AG08395 (cell line): Measurements from ENCODE around the gene NAA20.

ENCODE experiments used
- DNase-seq: peaks from one replicate; pipeline ENCODE4 v3.0.0; 2012; ENCODE audit warnings: mixed read lengths, low spot score

NAA20 gene

GRCh38 chr20:20017001-20017843, at the start of gene NAA20:
Gene NAA20, plus strand, starts transcription at chr20:20017362. Its CDS starts 35 bp downstream, at chr20:20017397.
- peak; percentile 97 for DNase-seq

GRCh38 chr20:19967445-19967844, 49.7 kb upstream of the NAA20 start:
- DNase-seq: no peak

DNA sequence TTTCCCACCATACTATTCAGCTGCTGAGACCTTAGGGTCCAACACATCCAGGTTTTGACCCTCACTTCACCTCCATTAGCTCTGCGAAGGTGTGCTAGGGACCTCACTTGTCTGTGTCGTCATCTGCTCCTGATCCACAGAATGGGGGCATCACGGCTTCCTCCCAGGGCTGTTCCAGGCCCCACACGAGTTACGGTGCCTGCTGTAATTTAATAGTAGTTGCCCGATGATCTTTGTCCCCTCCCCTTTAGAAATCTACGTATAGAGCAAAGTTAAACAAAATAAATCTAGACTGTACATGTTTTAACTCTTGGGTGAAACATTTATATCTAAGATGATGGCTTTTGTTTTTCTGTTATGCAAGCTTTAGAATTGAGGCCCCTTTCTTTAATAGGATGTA, 49.1 kb upstream of the NAA20 start:
- no peak for DNase-seq

- DNase-seq: no peak
Measured at GRCh38 chr20:19968466-19969073, 48.6 kb upstream of the NAA20 start.

- DNase-seq: no peak
Measured at GRCh38 chr20:19969106-19969505, 48.1 kb upstream of the NAA20 start.

DNA sequence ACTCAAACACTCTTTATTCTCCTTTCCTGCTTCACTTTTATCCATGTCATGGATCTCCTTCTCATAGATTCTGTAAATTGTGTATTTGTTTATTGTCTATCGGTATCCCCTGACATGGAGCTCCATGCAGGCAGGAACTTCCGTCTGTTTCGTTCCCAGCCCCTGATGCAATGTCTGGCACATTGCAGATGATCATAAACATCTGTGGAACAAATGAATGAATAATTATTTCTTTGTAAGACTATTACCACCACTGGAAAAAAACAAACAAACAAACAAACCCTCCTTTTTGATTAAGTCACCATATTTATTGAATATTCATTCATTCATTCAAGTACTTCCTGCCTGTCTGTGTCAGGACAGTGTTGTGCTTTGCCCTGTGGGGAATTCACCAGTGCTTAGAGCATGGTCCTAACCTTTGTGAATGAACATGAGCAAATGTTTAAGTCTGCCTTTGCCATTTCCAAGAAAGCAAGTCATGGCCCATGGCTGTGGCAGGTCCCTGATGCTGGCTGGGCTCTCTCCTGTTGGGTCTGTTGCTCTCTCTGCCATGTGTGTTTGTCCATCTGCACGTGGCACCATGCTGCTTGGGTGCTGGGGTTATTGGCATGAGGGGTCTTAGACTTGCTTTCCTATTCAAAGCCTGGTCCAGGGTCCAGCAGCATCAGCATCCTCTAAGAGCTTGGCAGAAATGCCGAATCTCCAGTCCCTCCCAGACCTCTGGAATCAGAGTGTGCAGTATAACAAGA, 47.5 kb upstream of the NAA20 start:
- DNase-seq: no peak

- no peak for DNase-seq
Measured at GRCh38 chr20:19970256-19970765, 46.9 kb upstream of the NAA20 start.

- DNase-seq: no peak
Measured at GRCh38 chr20:19971116-19971515, 46.0 kb upstream of the NAA20 start.

DNA sequence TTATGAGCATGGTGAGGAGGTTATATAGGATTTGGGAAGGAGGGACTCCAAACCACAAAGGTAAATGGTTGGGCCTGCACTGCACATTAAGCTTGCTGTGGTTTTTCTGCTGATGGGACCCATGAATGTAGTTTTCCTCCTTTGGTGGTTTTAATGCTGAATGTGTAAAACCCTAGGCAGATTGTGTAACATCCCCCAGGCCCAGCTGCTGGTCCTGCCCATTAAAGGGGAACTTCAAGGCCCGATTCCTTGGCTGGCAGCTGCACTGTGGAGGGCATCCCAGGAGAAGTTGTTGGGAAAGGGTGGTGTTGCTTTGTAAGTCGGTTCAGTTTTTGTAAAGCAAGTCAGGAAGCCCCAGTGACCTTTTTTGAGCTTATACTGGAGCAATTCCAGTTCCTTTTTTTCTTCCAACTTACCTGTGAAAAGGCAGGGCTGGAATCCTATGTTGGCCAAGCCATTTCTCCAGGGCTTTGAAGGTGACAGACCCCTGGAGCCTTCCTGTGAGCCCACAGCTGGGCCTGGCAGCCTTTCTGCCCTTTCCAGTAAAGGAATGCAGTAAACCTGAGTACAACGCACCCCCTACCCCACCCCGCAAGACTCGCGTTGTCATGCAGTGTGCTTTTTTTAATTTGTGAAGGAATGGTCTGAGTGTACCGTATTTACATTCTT, 43.1 kb upstream of the NAA20 start:
- peak; percentile 81 for DNase-seq

- peak; percentile 89 for DNase-seq
Measured at GRCh38 chr20:19974630-19975435, 42.3 kb upstream of the NAA20 start.

GRCh38 chr20:19975436-19975799, 41.7 kb upstream of the NAA20 start:
- peak; percentile 18 for DNase-seq

GRCh38 chr20:19975901-19976300, 41.3 kb upstream of the NAA20 start:
- DNase-seq: peak; percentile 20

GRCh38 chr20:19976595-19977372, 40.4 kb upstream of the NAA20 start:
- DNase-seq: peak; percentile 88

GRCh38 chr20:19977373-19977770, 39.8 kb upstream of the NAA20 start:
- DNase-seq: peak; percentile 30

DNA sequence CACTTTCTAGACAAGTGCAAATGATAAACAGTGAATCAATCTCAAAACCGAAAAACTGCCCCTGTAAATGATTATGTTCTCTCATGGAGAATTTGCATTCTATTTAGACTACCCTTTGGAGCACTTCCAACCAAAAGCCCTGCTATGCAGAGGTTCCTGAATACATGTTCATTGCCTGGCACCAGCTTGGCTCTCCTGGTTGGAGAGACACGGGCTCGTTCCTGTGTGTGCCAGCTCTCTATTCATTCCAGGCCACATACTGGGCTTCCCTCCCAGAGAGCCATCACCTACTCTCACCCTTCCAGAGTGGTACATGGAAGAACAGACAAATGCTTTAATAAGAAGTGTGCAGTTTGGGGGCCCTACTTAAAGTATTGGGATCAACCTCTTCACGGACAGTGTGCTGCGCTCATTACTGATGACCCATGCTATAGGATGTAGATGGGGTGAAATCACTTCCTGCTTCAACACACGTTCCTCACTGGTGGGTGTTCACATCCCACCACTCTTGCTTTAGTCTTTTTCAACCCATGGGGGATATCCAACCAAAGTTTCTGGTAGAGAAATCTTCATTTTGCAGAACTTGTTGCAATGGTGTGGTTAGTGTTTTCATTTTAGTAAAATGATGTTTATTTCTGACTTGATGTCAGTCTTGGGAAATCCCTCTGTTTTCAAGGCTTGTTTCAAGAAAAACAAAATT, 38.5 kb upstream of the NAA20 start:
- no peak for DNase-seq

GRCh38 chr20:19981031-19981451, 36.1 kb upstream of the NAA20 start:
- no peak for DNase-seq

DNA sequence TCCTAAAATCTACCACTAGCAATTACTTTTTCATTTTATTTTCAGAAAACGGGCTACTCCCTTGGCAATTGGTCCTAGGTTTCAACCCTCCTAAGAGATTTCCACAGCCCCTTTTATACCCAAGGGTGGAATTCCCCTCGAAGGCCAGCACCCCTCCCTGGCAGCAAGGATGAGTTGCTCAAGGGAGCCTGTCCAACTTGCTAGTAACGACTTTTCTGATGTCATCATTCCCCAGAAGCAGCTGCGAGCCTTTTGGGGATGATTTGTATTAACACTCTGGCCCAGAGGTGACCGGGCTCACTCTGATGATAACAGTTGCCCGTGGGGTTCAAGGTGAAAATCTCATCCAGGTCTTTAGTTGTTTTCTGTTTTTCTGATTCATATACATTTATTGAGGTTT, 30.7 kb upstream of the NAA20 start:
- DNase-seq: peak; percentile 63

GRCh38 chr20:19987046-19987445, 30.1 kb upstream of the NAA20 start:
- no peak for DNase-seq

GRCh38 chr20:19990850-19991249, 26.3 kb upstream of the NAA20 start:
- DNase-seq: no peak

DNA sequence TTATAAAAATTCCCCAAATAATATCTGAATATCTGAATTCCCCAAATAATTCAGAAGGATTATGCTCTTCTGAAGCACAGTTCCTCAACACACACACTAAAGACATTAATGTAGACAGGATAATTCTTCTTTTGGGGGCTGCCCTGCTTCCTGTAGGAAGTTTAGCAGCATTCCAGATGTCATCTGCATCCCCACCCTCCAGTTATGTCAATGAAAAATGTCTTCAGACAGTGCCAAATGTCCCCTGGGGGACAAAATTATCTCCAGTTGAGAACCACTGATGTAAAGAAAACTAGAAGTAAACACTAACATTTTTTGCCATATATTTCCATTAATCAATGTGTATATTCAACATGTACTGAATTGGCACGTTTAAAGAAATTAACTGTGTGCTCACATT, 25.9 kb upstream of the NAA20 start:
- no peak for DNase-seq
